Stimulated activated CD8-positive, alpha-beta memory T cell treated with anti-CD3 and anti-CD28 coated beads, Interleukin-15, amount 100 ng/mL, for 4 hours (primary cell): ENCODE data around the gene AGPAT3.

Source experiments
- DNase-seq, 2 donors: peaks; one replicate each; pipeline ENCODE4 v3.0.0-alpha.2; 2020; ENCODE audit warnings: low read depth in 2 of 2

The AGPAT3 gene

DNA sequence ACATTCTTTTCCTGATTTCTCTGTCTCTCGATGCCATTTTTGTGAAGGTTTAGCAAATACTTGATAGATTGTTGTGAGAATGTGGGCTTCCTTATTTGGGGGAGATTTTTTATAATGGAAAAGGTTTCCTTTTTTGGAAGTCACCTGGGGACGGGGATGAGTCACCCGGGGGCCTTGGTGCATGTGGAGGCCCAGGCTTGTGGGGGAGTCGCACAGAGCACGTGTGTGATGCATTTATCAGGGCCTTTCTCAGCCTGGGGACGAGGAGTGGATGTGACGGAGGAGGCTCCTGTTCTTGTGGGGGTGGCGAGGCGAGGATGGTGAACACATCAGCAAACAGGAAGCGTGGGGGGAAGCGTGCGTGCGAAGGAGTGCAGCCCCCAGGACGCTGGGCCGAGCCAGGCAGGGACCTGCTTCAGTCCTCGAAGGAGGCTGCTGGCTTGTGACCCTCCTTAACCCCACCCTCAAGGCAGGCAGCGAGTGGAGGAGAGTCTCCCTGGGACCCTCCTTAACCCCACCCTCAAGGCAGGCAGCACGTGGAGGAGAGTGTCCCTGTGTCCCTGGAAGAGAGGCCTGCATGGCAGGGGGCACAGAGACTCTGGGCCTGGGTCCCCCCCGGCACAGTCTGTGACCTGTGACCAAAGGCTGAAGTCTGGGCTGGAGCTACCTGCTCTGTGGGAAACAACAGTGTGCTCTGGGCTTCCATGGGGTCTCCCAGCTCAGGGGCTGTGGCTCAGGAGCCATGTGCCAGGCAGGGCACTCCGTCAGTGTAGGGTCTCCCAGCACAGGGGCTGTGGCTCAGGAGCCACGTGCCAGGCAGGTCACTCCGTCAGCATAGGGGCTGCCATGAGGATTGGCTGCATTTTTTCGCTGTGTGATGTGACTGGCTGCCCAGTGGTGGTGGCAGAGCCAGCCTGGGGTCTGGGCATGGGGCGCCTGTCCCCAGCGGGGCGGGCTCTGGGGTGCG is 57.2 kb downstream of the AGPAT3 start:
- DNase-seq: peak; percentile 65 to 81

- no peak for DNase-seq
These were observed 57.9 kb downstream of the AGPAT3 start for GRCh38 chr21:43922949-43923348.

DNA sequence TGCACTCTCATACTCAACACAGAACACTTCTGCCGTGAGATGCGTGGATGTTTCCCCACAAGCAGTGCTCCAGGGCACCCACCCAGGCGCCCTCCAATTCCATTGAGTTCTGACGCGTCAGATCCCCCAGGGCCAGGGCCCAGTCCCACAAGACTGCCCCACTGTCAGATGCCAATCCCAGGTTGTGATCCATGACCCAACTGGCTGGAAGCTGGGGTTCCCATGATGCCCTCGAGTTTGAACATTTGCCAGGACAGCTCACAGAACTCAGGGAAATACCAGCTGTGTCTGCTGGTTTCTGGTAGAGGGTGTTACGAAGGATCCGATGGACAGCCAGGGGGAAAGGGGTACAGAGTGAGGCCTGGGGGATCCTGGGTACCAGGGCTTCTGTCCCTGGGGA is 58.4 kb downstream of the AGPAT3 start:
- no peak for DNase-seq

DNA sequence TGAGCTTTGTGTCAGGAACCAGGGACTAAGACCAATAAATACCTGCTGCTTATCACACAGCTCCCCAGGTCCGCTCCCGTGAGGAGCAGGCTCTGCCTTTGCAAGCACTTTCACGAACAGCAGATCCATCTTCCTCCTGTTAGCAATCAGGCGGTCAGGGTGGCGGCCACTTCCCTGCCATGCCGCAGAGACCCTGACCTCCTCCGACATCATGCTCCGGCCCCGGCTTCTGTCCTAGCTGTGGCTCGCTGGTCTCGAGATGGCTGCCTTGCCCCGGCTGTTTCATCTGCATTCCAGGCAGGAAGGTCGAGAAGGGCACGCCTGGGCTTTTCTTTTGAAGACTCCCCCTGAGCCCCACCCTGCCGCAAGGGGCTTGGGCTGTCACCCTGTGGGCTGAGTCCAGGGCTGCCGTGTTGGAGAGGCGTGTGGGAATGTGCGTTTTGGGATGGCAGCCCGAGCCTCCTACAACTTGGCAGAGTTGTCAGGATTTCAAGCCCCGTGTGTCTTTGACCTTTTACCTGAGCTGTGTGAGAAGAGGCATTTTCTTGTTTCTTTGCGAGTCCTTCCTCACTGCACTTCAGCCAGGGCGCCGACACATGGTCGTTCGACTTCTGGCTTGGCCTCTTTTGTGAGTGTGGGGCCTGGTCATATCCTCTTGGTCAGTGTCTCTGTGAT is 59.5 kb downstream of the AGPAT3 start:
- no peak for DNase-seq

GRCh38 chr21:43925096-43925481 is 60.1 kb downstream of the AGPAT3 start:
- DNase-seq: no peak

DNA sequence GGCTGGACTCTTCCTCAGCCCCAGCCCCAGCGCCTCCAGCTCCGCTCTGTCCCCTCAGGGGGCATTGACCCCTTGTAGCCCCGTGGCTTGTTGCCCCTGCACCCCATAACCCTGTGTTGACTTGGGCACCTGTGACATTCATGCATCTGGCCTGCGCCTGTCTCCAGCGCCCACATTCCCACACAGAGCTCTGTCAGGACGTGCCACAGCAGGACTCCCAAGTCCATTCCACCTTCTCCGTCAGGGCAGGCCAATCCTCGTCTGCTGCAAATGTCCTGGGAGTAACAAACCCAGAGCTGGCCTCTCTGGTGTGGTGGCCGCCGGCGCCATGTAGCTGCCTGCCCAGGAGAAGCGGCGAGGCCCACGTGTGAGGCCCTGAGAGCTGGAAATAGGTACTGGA is 60.6 kb downstream of the AGPAT3 start:
- DNase-seq: no peak

DNA sequence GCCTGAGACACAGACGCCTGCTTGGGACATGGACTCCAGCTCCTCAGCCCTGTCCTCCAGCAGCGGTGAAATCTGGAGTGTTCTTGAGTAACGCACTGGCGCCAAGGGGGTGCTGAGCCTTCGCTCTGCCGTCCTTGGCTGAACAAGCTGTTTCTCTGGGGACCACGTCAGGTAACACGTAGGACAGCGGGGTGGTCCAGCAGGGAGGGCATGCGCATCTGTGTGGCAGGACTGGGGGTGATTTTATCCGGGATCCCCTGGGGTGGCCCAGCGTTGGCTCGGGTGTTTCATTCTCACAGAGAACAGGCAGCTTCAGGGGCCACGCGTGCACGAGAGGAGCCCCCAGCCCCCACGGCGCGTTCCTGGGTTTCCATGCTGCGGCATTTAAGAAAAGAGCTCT is 61.2 kb downstream of the AGPAT3 start:
- DNase-seq: no peak

GRCh38 chr21:43927591-43928221 is 62.7 kb downstream of the AGPAT3 start:
- DNase-seq: no peak

DNA sequence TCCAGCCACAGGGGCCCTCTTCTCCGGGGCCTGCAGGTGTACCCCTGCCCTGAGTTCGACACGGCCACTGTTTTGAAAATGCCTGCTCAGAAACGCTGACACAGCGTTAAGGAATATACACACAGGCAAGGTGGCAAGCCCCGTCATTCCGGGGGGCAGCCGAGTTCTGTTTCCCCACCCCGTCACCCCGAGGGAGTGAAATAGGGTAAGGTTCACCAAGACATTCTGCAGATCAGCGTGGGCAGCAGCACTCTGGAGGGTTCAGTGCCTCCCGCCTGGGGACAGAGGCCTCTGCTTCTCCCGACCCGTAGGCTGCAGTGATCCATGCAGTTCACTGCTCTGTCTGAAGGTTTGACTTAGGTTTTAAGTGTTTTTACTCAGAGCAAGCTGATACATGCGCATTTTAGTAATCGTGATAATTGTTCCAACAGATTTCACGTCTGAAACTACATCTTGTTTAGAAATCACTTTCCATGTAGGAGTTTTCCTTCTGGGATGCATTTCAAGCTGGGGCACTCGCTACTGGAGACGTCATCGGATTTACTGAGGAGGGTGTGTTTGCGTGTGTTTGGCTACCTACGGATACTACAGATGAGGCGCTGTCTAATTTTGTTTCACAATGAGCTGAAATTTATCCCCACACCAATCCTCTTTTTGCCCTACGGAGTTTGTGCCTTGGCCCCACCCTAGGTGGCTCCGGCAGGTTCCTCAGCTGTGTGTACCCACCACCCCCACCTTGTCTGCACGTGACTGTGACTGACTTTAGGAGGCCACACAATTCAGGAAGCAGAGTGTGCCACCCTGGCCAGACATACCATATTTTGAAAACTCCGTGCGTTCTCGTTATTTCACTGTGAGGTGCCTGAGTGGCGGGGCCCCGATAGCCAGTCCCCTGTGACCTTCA is 63.5 kb downstream of the AGPAT3 start:
- no peak for DNase-seq

DNA sequence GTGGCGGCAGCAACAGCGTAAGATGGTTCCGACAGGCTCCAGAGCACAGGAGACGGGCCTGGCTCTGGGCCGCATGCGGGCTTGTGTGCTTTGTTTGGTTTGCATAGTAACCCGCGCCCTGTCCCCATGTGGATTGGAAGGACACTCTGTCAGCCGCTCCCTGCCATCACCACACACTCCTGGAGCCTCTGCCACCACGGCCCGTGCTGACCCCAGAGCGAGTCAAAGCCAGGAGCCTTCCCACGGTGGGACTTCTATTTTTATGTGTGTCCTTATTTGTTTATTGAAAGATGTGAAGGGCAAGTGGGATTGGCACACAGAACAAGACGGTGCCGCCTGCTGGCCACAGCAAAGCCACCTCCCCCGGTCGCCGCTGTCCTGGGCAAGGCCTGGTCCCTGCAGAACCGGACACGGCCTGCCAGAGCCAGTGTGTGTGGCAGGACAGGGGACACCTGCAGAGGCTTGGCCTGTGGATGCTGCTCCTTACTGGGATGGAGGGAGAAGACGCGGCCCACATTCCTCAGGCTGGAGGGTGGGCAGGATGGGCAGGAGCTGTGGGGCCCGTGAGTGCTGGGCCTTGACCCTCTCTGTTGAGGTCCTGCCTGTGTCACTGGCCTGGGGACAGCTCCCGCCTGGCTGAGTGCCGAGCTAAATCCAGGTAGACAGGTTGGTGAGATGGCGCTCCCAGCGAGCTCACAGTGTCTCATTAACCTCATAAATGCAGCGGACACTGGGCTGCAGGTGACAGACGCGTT is 64.4 kb downstream of the AGPAT3 start:
- DNase-seq: no peak

DNA sequence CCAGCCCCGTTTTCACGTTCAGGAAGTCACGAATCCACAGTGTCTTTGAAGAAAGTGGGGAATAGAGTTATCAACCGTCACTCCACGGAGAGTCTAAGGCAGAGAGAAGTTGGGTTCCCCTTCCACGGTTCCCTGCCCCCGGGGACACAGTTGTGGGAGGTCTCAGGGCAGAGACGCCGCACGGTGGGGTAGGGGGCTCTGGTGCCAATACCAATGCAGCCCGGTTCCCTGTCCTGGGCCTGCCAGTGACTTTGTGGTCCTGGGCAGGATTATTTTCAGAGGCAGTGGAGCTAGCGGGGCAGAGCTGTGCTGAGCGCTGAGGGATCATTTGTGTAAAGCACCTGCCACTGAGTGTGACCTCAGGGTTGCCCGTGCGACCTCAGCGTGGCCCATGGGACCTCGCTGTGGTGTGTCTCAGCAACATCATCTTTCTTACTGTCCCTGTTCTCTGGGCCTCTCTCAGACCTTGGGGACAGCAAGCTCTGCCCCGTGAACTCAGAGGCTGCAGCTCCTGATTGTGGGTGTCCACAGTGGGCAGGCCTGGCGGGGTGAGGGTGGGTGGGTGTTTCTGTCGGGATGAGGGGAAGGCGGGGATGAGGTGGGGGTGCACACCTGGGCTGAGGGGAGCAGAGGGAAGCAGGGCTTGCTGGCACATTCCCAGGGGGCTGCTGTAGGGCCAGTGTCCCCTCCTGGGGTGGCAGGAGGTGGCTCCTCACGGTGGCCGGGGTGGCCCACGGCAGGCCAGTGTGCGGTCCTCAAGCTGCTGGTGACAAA is 65.2 kb downstream of the AGPAT3 start:
- no peak for DNase-seq

GRCh38 chr21:43930848-43931375 is 65.9 kb downstream of the AGPAT3 start:
- no peak for DNase-seq

DNA sequence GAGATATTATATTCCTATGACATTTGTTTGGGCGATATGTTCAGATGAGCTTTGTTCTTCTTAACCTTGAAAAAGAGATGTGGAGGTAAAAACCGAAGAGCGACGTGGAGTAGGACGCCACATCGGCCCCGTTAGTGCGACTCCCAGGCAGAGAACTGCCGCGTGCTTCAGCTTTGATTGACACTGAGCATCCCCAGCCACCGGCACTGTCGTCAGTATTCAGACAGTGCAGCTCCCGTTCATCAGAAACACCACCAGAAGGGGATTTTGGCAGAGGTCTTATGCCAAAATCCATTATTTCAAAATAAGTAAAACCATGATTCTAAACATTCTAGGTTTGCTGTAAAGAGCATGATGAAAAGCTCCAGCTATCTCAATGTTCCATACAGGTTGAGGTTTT is 66.5 kb downstream of the AGPAT3 start:
- no peak for DNase-seq

DNA sequence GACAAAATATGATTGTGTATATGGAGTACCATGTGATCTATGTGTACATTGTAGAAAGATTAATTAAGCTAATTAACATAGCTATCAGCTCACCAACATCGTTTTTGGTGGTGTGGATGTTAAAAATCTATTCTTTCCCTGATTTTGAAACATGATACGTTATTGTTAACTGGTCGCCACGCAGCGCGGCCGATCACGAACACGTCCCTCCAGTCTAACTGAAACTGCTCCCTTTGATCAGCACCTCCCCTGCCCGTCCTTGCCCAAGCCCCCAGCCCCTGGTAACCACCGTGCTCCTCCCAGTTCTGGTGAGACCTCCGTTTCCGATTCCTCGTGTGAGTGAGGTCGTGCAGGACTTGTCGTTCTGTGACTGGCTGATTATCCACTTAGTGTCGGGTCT is 67.0 kb downstream of the AGPAT3 start:
- no peak for DNase-seq

DNA sequence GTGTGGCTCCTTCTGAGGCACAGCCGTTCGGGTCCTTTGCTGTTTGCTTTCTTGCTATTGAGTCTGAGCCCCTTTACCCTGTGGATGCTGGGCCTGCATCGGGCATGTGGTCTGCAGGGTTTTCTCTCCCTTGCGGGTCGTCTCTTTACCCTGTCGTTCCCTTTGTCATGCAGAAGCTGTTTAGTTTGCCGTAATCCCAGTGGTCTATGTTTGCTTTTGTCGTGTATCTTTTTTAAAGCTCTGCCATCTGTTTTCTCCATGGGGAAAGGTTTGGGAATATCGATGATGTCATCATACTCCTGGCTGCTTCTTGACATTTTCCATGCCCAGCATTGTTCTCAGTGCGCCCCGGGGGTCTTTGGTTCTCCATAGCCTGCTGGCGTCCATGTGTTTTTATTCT is 68.2 kb downstream of the AGPAT3 start:
- DNase-seq: no peak

DNA sequence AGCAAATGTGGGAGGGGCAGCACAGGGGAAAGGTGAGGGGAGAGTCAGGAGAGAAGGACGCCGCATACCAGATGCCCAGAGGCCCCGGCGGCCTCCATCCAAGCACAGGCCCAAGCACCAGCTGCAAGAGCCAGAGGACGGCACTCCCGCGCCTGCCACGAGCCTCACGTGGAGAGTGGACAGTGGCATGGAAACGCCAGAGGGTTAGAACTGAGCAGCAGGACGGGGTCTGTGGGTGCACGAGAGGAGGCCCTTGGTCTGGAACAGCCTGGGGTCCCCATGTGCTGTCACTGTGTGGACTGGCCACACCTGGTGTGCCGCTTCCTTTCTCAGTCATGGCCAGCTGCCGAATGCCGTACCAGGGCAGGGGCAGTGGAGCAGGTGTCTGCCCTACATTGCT is 68.7 kb downstream of the AGPAT3 start:
- DNase-seq: no peak

GRCh38 chr21:43934116-43934515 is 69.1 kb downstream of the AGPAT3 start:
- DNase-seq: no peak

- DNase-seq: no peak
These were observed 70.0 kb downstream of the AGPAT3 start for GRCh38 chr21:43934716-43935705.

- no peak for DNase-seq
These were observed 70.7 kb downstream of the AGPAT3 start for GRCh38 chr21:43935711-43936110.
